ENCODE data around the gene SLC7A1. TPM values are rescaled to one million over a fixed set of nuclear protein-coding genes. Genes with fewer than 3 reads are reported as not detected.
A peak's percentile ranks its signal among the peaks of the same experiment; 100 is the strongest.

The SLC7A1 gene
- total and polyA plus RNA-seq, 2 of the 8 experiments (the other 6 are each of a cell fraction or from before 2014, with no cell fraction given), result 26.8 to 114 TPM

- Histone ChIP-seq H4K5ac (ENCODE audit: insufficient read length, low read depth, low read length) (no peak overlapping the region), H2BK120ac (replicated peaks; ENCODE audit: low read depth, low read length) (no peak overlapping the region), H3K79me2 (ENCODE audit: control insufficient read depth in 1 of 2, insufficient read depth in 2 of 2, low read length in 2 of 2) (peaks cover 34 to 98% of the 10 kb centered on the region in 2 experiments), H3K4me3 (ENCODE audit: extremely low read depth in 1 of 4, insufficient read depth in 2 of 4, low read depth in 3 of 4, low read length in 4 of 4) (no peak overlapping the region), H3K4ac (replicated peaks; ENCODE audit: insufficient read length, low read depth, low read length) (no peak overlapping the region), H2BK20ac (ENCODE audit: low read length) (no peak overlapping the region), H3K23ac (ENCODE audit: insufficient read length) (no peak overlapping the region), H2AK5ac (ENCODE audit: low read depth, low read length) (no peak overlapping the region), H3K14ac (ENCODE audit: insufficient read length) (no peak overlapping the region), H3K9me3 (ENCODE audit: insufficient read depth in 2 of 2, low read depth in 1 of 2, low read length in 1 of 2) (no peaks in the 10 kb centered on the region), H4K20me1 (replicated peaks in 1 of 2; ENCODE audit: control insufficient read depth in 1 of 2, insufficient read depth in 2 of 2, low read length in 2 of 2) (peaks cover 28 to 55% of the 10 kb centered on the region in 2 experiments), H3K56ac (replicated peaks; ENCODE audit: insufficient read length, low read depth, low read length) (no peak overlapping the region), H3K36me3 (ENCODE audit: control insufficient read depth in 2 of 4, insufficient read depth in 4 of 4, low read length in 3 of 4) (no peaks in the 10 kb centered on the region), H3K23me2 (ENCODE audit: low read depth, low read length) (no peaks in the 10 kb centered on the region; the same call in 1 of the 2 replicates), H3K27ac (ENCODE audit: low read depth, low read length) (no peak overlapping the region), H4K8ac (ENCODE audit: extremely low read depth, insufficient read depth, low read length) (no peak overlapping the region), H3K4me1 (replicated peaks in 1 of 4; ENCODE audit: control insufficient read depth in 3 of 4, insufficient read depth in 4 of 4, low read length in 3 of 4) (peaks cover 7 to 24% (median 19%) of the 10 kb centered on the region in 4 experiments; a peak in 5 of 7 replicates), H4K91ac (replicated peaks; ENCODE audit: insufficient read length, low read length) (no peak overlapping the region), H2BK5ac (ENCODE audit: low read depth, low read length) (no peak overlapping the region), H2AFZ (ENCODE audit: low read length) (no peak overlapping the region), H3K18ac (ENCODE audit: extremely low read depth, low read length) (no peak overlapping the region), H3K79me1 (ENCODE audit: low read depth, low read length) (peaks cover 22% of the 10 kb centered on the region), H3K9ac (replicated peaks in 1 of 4; ENCODE audit: extremely low read depth in 1 of 4, low read depth in 3 of 4, low read length in 3 of 4) (no peak overlapping the region), H2BK12ac (ENCODE audit: low read depth, low read length) (no peak overlapping the region), H2BK15ac (ENCODE audit: low read length) (no peak overlapping the region), H3K27me3 (replicated peaks in 1 of 4; ENCODE audit: control insufficient read depth in 3 of 4, extremely low read depth in 1 of 4, insufficient read depth in 3 of 4, low read length in 3 of 4) (no peaks in the 10 kb centered on the region), H3K4me2 (ENCODE audit: insufficient read depth in 1 of 2, low read depth in 2 of 2, low read length in 2 of 2) (peak overlapping the region in 1 of 2 experiments; percentile 31; a peak in 1 of 4 replicates)
- ChIA-PET CTCF (ENCODE audit: partially characterized antibody) (interaction anchor here (0.8 to 2.4 kb wide), 9 partner anchors 9 to 129 kb away, joined by 3 to 15 read pairs (median 5); no protein-coding TSS in a partner anchor), POLR2A (ENCODE audit: partially characterized antibody) (interaction anchor here (1.0 to 1.3 kb wide), 2 partner anchors 15 to 21 kb away, joined by 3 to 4 read pairs; no protein-coding TSS in a partner anchor)
- FAIRE-seq (no peak), DNase-seq (ENCODE audit: low read depth in 1 of 2, low spot score in 2 of 2) (no peak)
- WGBS, 2 experiments (ENCODE audit: extremely low coverage in 1 of 2, insufficient coverage in 1 of 2, insufficient read length in 1 of 2, insufficient replicate concordance in 2 of 2, low coverage in 1 of 2, low lambda C conversion rate in 2 of 2, missing lambda C conversion rate in 1 of 2), result 88% methylated on average over 5 of the region's 5 CpGs; no CpG with 5 or more reads in 1 of the 2 experiments
- TF ChIP-seq USF2 (IDR thresholded peaks at IDR 0.05; ENCODE audit: low read length) (no peak), TBP (IDR thresholded peaks at IDR 0.05; ENCODE audit: low read depth, low read length) (no peak), SP4 (IDR thresholded peaks at IDR 0.05; ENCODE audit: low read length) (no peak), NRF1 (IDR thresholded peaks at IDR 0.05; ENCODE audit: low read depth, low read length) (no peak)
These were observed 31.1 kb downstream of the SLC7A1 start for GRCh38 chr13:29564373-29564772.

Measured in H1 (cell line).